ENCODE results near the gene PRKCG.

DNA sequence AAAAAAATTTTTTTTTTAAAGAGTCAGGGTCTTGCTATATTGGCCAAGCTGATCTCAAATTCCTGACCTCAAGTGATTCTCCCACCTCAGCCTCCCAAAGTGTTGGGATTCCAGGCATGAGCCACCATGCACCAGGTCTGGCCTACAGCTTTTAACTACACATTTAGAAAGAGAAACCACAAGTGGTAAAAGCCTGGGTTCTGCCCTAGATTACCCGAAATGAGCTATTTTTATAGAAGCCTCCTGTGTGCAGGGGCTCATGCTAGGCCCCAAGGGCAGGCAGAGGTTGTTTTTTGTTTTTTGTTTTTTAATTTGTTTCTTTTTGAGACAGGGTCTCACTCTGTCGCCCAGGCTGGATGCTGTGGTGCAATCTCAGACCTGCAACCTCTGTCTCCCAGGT, 28.3 kb upstream of the PRKCG start:
- TF ChIP-seq POLR2A (IDR thresholded peaks at IDR 0.05; ENCODE audit: low read length) (no peak), GATA1 (IDR thresholded peaks at IDR 0.05; ENCODE audit: low read depth, low read length) (no peak)

Measured in erythroblast (primary cell).